Measurements from ENCODE around the gene GNB1. TPM values are rescaled to one million over a fixed set of nuclear protein-coding genes. Genes with fewer than 3 reads are reported as not detected.

GNB1 gene
- total RNA-seq, 1 donor from 2014 or later, result 422 TPM

- Mint-ChIP-seq H3K36me3 (ENCODE audit: low read depth) (no peaks in the 10 kb centered on the region), H3K4me3 (no peak overlapping the region), H3K27me3 (no peaks in the 10 kb centered on the region), H3K27ac (no peak overlapping the region), H3K4me1 (no peaks in the 10 kb centered on the region), H3K9me3 (no peaks in the 10 kb centered on the region)
- intact Hi-C loops (cut with micrococcal nuclease), result no loop called here
- DNase-seq, result peak; percentile 50
Measured at GRCh38 chr1:1926886-1927660, 36.2 kb upstream of the GNB1 start.

GRCh38 chr1:1926346-1926811, 35.5 kb upstream of the GNB1 start:
- Mint-ChIP-seq H3K27me3 (no peaks in the 10 kb centered on the region), H3K9me3 (no peaks in the 10 kb centered on the region), H3K4me3 (no peak overlapping the region), H3K27ac (no peak overlapping the region), H3K4me1 (no peaks in the 10 kb centered on the region), H3K36me3 (ENCODE audit: low read depth) (no peaks in the 10 kb centered on the region)
- DNase-seq, result peak; percentile 52
- intact Hi-C loops (cut with micrococcal nuclease), result no loop called here

DNA sequence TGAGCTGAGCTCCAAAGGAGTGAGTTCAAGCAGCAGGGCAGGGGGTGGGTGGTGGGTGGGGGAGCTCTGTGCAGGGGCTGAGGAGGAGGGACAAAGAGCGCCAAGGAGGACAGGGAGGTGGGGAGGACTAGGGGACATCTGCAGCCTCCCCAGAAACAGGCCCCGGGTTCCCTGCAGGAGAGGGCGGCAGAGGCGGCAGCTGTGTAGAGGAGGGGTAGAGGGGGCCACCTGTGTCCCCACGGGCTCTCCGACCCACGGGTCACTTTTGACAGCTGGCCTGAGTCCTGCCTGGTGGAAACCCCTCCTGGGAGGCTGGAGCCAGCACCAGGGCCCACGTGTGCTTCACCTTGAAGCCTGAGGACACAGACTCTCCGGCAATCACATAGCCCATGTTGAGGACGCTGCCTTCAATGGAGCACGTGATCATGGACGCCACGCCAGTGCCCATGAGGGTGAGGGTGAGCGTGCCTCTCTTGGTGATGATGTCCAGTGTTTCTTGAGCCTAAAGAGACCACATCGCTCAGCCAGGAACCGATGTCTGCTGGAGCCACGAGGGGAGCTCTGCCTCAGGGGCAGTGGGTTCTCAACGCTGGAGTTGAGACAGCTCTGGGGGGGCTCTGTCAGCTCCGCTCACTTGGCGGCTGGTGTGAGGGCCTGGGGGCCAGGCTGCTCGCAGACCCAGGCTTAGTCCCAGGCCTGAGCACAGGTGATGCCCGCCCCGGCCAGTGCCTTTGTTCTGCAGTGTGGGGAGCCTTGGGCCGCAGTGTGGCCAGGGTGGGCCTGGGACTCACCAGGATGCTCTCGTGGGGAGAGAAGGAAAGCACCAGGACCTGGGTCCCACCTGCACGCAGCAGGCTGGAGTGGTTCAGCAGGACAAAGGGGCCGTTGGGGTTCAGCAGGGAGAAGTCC, 34.8 kb upstream of the GNB1 start:
- Mint-ChIP-seq H3K27ac (no peak overlapping the region), H3K4me1 (no peaks in the 10 kb centered on the region), H3K4me3 (no peak overlapping the region), H3K9me3 (no peaks in the 10 kb centered on the region), H3K27me3 (no peaks in the 10 kb centered on the region), H3K36me3 (ENCODE audit: low read depth) (no peaks in the 10 kb centered on the region)
- intact Hi-C loops (cut with micrococcal nuclease), result no loop called here
- DNase-seq, result peak; percentile 54

DNA sequence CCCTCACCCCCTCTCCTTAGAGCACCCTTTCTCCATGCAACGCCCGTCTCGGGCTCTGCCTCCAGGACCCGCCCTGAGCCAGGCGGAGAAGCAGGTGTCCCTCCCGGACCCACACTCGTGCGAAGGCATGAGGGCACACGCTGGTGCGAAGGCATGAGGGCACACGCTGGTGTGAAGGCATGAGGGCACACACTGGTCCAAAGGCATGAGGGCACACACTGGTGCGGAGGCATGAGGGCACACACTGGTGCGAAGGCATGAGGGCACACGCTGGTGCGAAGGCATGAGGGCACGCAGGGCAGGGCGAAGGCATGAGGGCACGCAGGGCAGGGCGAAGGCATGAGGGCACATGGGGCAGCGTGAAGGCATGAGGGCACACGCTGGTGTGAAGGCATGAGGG, 34.0 kb upstream of the GNB1 start:
- DNase-seq, result no peak
- Mint-ChIP-seq H3K27ac (no peak overlapping the region), H3K4me3 (no peak overlapping the region), H3K4me1 (no peaks in the 10 kb centered on the region), H3K27me3 (no peaks in the 10 kb centered on the region), H3K36me3 (ENCODE audit: low read depth) (no peaks in the 10 kb centered on the region), H3K9me3 (no peaks in the 10 kb centered on the region)
- intact Hi-C loops (cut with micrococcal nuclease), result no loop called here

DNA sequence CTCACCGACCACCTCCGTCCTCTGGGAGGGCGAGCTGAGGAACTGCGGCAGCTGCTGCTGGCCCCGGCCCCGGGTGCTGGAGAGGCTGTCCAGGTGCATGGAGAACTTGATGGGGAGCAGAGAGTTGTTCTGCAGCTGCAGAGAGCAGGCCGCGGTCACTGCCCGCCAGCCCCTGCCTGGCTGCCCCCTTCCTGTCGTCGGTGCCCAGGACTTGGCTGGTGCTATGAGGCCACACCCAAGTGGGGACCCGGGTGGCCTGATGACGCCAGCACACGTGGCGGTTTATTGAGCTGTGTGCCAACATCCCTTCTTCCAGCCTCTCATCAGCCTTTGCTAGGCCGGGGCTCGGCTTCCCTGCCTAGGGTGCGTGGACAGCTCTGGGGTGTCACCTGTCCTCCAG, 33.5 kb upstream of the GNB1 start:
- peaks cover 2% of the 10 kb centered on the region for H3K4me1 Mint-ChIP-seq
- no peak overlapping the region for H3K27ac Mint-ChIP-seq
- no peak for DNase-seq
- H3K36me3 Mint-ChIP-seq (ENCODE audit: low read depth), result no peaks in the 10 kb centered on the region
- H3K27me3 Mint-ChIP-seq, result no peaks in the 10 kb centered on the region
- H3K4me3 Mint-ChIP-seq, result no peak overlapping the region
- intact Hi-C loops (cut with micrococcal nuclease), result no loop called here
- no peaks in the 10 kb centered on the region for H3K9me3 Mint-ChIP-seq

GRCh38 chr1:1922956-1923833, 32.3 kb upstream of the GNB1 start:
- H3K27ac Mint-ChIP-seq, result no peak overlapping the region
- no peaks in the 10 kb centered on the region for H3K27me3 Mint-ChIP-seq
- H3K36me3 Mint-ChIP-seq (ENCODE audit: low read depth), result no peaks in the 10 kb centered on the region
- peaks cover 3% of the 10 kb centered on the region for H3K4me1 Mint-ChIP-seq
- no peak for DNase-seq
- H3K4me3 Mint-ChIP-seq, result no peak overlapping the region
- intact Hi-C loops (cut with micrococcal nuclease), result no loop called here
- H3K9me3 Mint-ChIP-seq, result no peaks in the 10 kb centered on the region

DNA sequence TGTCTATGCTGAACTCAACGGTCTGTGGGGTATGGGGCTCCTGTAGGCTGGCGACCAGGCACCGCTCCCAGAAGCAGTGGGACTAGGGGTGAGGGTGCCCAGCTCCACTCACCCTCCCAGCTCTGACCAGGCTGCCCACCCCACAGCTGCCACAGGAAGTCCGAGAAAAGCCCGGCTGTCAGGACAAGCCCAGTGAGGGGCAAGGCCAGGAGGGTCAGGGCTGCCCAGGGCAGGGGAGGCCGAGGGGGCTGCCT, 31.7 kb upstream of the GNB1 start:
- DNase-seq, result no peak
- Mint-ChIP-seq H3K4me1 (peaks cover 3% of the 10 kb centered on the region), H3K9me3 (no peaks in the 10 kb centered on the region), H3K36me3 (ENCODE audit: low read depth) (no peaks in the 10 kb centered on the region), H3K4me3 (no peak overlapping the region), H3K27me3 (no peaks in the 10 kb centered on the region), H3K27ac (no peak overlapping the region)
- intact Hi-C loops (cut with micrococcal nuclease), result no loop called here

GRCh38 chr1:1921901-1922701, 31.2 kb upstream of the GNB1 start:
- Mint-ChIP-seq H3K36me3 (ENCODE audit: low read depth) (no peaks in the 10 kb centered on the region), H3K27ac (no peak overlapping the region)

GRCh38 chr1:1921459-1921862, 30.6 kb upstream of the GNB1 start:
- intact Hi-C loops (cut with micrococcal nuclease), result no loop called here
- no peak for DNase-seq
- Mint-ChIP-seq H3K4me3 (no peak overlapping the region), H3K4me1 (peaks cover 3% of the 10 kb centered on the region), H3K27me3 (peaks cover 2% of the 10 kb centered on the region), H3K36me3 (ENCODE audit: low read depth) (no peaks in the 10 kb centered on the region), H3K9me3 (no peaks in the 10 kb centered on the region), H3K27ac (no peak overlapping the region)

More at GRCh38 chr1:1921901-1922701, 31.2 kb upstream of the GNB1 start:
- Mint-ChIP-seq H3K9me3 (no peaks in the 10 kb centered on the region), H3K4me1 (peaks cover 3% of the 10 kb centered on the region), H3K4me3 (no peak overlapping the region), H3K27me3 (peaks cover 2% of the 10 kb centered on the region)
- no peak for DNase-seq
- intact Hi-C loops (cut with micrococcal nuclease), result no loop called here

- no peak for DNase-seq
- Mint-ChIP-seq H3K4me1 (peaks cover 3% of the 10 kb centered on the region), H3K27ac (no peak overlapping the region), H3K36me3 (ENCODE audit: low read depth) (no peaks in the 10 kb centered on the region), H3K4me3 (peak overlapping the region; percentile 7), H3K9me3 (no peaks in the 10 kb centered on the region), H3K27me3 (peaks cover 2% of the 10 kb centered on the region)
- intact Hi-C loops (cut with micrococcal nuclease), result no loop called here
Measured at GRCh38 chr1:1920608-1921458, 29.9 kb upstream of the GNB1 start.

DNA sequence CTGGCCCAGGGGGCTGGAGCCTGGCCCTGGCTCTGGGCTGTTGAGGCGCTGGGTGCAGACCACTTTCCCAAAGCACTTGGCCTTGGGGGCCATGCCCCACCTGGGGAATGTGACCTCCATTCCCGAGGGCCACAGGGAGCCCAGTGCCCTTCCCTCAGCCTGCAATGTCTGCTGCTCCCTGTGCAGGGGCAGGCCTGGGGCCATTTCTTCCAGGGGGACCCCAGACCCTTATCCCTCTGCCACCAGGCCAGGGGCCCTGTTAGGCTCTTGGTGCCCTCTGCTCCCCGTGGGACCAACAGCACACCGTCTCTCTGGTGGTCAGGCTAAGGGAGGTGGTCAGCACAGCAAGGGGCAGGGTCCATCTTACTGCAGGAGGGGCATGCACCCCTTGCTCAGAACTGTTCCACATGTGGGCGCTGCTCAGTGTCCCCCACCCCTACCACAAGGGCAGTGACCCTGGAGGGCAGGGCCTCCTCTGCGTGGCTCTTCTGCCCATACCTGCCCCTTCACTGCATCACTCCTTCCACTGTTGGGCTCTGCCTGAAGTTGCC, 29.2 kb upstream of the GNB1 start:
- intact Hi-C loops (cut with micrococcal nuclease), result no loop called here
- no peak for DNase-seq
- Mint-ChIP-seq H3K36me3 (ENCODE audit: low read depth) (no peaks in the 10 kb centered on the region), H3K27me3 (peaks cover 2% of the 10 kb centered on the region), H3K4me1 (peaks cover 3% of the 10 kb centered on the region), H3K27ac (no peak overlapping the region), H3K9me3 (no peaks in the 10 kb centered on the region), H3K4me3 (peak overlapping the region; percentile 26)

- Mint-ChIP-seq H3K9me3 (no peaks in the 10 kb centered on the region), H3K27me3 (peaks cover 2% of the 10 kb centered on the region), H3K4me3 (peak overlapping the region; percentile 79), H3K4me1 (peaks cover 3% of the 10 kb centered on the region), H3K27ac (peak overlapping the region; percentile 70), H3K36me3 (ENCODE audit: low read depth) (no peaks in the 10 kb centered on the region)
- DNase-seq, result peak; percentile 100
- intact Hi-C loops (cut with micrococcal nuclease), result loop anchor here (1.0 to 5.0 kb wide), 3 partner anchors 10 to 668 kb away; partner anchors contain the start of gene PRXL2B
Measured at GRCh38 chr1:1919304-1920056, 28.6 kb upstream of the GNB1 start.
